K562 (cell line): Measurements from ENCODE around the gene NTSR1. TPM values are rescaled to one million over a fixed set of nuclear protein-coding genes. Genes with fewer than 3 reads are reported as not detected.

Experiments used
- ATAC-seq: fragments of 200-7000 bp; cut with Tn5 transposase; 3 replicates; pipeline ENCODE4 v1.9.1; 2020; ENCODE audit warnings: moderate library complexity
- BruUV-seq: library from RNA; stranded (reverse); fragments of 400-500 nt; replicated peaks from 2 replicates; lab custom pipeline; 2021; lab: Mats Ljungman, UMichigan
- CTCF ChIA-PET: fragments of 300-600 bp; formaldehyde crosslinking; extraction: SDS; loops from one replicate; lab custom pipeline; 2021; ENCODE audit warnings: low intra/inter-chr PET ratio; lab: Yijun Ruan, JAX
- POLR2A ChIA-PET: fragments of 300-600, 350-650 bp; sonication (Branson Sonifier 250); formaldehyde crosslinking; extraction: SDS; loops from one replicate; lab custom pipeline; 2021; ENCODE audit warnings: antibody characterized with exemption, inconsistent platforms; lab: Yijun Ruan, JAX
- DNase-seq, 4 experiments: peaks; one replicate each; pipeline versions ENCODE4 v3.0.0 to v3.0.0-alpha.2; 2011 to 2018; ENCODE audit warnings: low spot score in 3 of 4, mixed read lengths in 3 of 4; ENCODE audit errors: extremely low read depth in 1 of 4
- FAIRE-seq: peaks from 2 replicates; lab custom pipeline; 2011; peaks lifted over from hg19 to GRCh38; lab: Jason Lieb, UNC
- H2AFZ ChIP-seq: 2 replicates; pipeline ENCODE4 v1.6.0; 2011; ENCODE audit warnings: low read depth, low read length, control low read depth, inconsistent platforms
- H3K27ac ChIP-seq: fragments of 200-600 bp; 3 replicates; pipeline ENCODE4 v1.8.0; 2011; ENCODE audit warnings: low read depth, mild to moderate bottlenecking, control low read depth, inconsistent platforms, low read length, moderate library complexity, mixed read lengths; ENCODE audit errors: extremely low read depth
- H3K27me3 ChIP-seq, 2 experiments: fragments of 300-600 bp in 1 of 2; 2 replicates in 1 of 2; 3 replicates in 1 of 2; pipeline versions ENCODE4 v1.6.0 to v1.8.0; 2011; ENCODE audit warnings: inconsistent platforms in 2 of 2, low read length in 2 of 2, mild to moderate bottlenecking in 1 of 2, mixed read lengths in 1 of 2, moderate library complexity in 1 of 2; ENCODE audit not compliant: control insufficient read depth in 2 of 2, insufficient read depth in 2 of 2
- H3K36me3 ChIP-seq: fragments of 300-600 bp; 3 replicates; pipeline ENCODE4 v1.8.0; 2011; ENCODE audit warnings: mild to moderate bottlenecking, low read length, inconsistent platforms; ENCODE audit not compliant: control insufficient read depth, insufficient read depth
- H3K4me1 ChIP-seq, 2 experiments: fragments of 200-600 bp in 1 of 2; replicated peaks in 1 of 2; 2 replicates in 1 of 2; 3 replicates in 1 of 2; pipeline versions ENCODE4 v1.5.1 to v1.8.0; 2011; ENCODE audit warnings: inconsistent platforms in 2 of 2, low read length in 2 of 2, mild to moderate bottlenecking in 1 of 2, mixed read lengths in 1 of 2, moderate library complexity in 1 of 2; ENCODE audit not compliant: control insufficient read depth in 2 of 2, insufficient read depth in 2 of 2
- H3K4me2 ChIP-seq: 2 replicates; pipeline ENCODE4 v1.6.1; 2011; ENCODE audit warnings: low read length, control low read depth, inconsistent platforms, mixed read lengths; ENCODE audit not compliant: insufficient read depth
- H3K4me3 ChIP-seq: fragments of 200-600 bp; sonication (generic), shearing (Covaris generic); 2 replicates; pipeline ENCODE4 v1.5.1; 2016; ENCODE audit warnings: control low read depth, inconsistent platforms
- H3K79me2 ChIP-seq: fragments of 200-600 bp; 3 replicates; pipeline ENCODE4 v1.8.0; 2011; ENCODE audit warnings: low read length, inconsistent platforms; ENCODE audit not compliant: control insufficient read depth, insufficient read depth
- H3K9ac ChIP-seq, 2 experiments: 2 replicates each; pipeline versions ENCODE4 v1.6.0 to v1.6.1; 2011; ENCODE audit warnings: low read depth in 2 of 2, low read length in 2 of 2, control low read depth in 1 of 2, inconsistent platforms in 1 of 2, mild to moderate bottlenecking in 1 of 2, mixed read lengths in 1 of 2; ENCODE audit not compliant: insufficient read depth in 1 of 2
- H3K9me1 ChIP-seq: one replicate; pipeline ENCODE4 v1.6.0; 2011; ENCODE audit warnings: inconsistent platforms, mild to moderate bottlenecking, low read length, moderate library complexity; ENCODE audit not compliant: control insufficient read depth, insufficient read depth
- H3K9me3 ChIP-seq: replicated peaks from 2 replicates; pipeline ENCODE4 v1.5.1; 2011; ENCODE audit warnings: low read depth, low read length, inconsistent platforms; ENCODE audit not compliant: control insufficient read depth, insufficient read depth
- H4K20me1 ChIP-seq: replicated peaks from 2 replicates; pipeline ENCODE4 v1.6.1; 2011; ENCODE audit warnings: low read length, inconsistent platforms, mixed read lengths; ENCODE audit not compliant: control insufficient read depth, insufficient read depth
- CBFA2T3 ChIP-seq: fragments of 450-650 bp; IDR thresholded peaks from 2 replicates; pipeline ENCODE4 v1.6.1; 2017
- CTBP1 ChIP-seq: fragments of 450-650 bp; IDR thresholded peaks from 2 replicates; pipeline ENCODE4 v1.6.1; 2016; ENCODE audit warnings: borderline replicate concordance
- NFIC ChIP-seq: fragments of 450-650 bp; IDR thresholded peaks from 2 replicates; pipeline ENCODE4 v1.6.1; 2017; ENCODE audit warnings: mild to moderate bottlenecking, inconsistent platforms
- RCOR1 ChIP-seq, 2 experiments: IDR thresholded peaks; 2 replicates each; pipeline ENCODE4 v1.6.1; 2012; ENCODE audit warnings: low read depth in 2 of 2, low read length in 2 of 2, borderline replicate concordance in 1 of 2, improper control_type of control experiment in 1 of 2
- TCF3 ChIP-seq: sonication (generic); formaldehyde crosslinking; IDR thresholded peaks from 2 replicates; pipeline ENCODE4 v1.4.0; 2020; ENCODE audit warnings: mild to moderate bottlenecking, missing genetic modification reagents
- ZNF24 ChIP-seq: fragments of 450-650 bp; IDR thresholded peaks from 2 replicates; pipeline ENCODE4 v1.6.1; 2016
- WGBS: fragments of 100-300 bp; shearing (Covaris generic); methylation state at CpG from one replicate; pipeline ENCODE4 v1.1.6; 2016; ENCODE audit warnings: low coverage, mixed read lengths; ENCODE audit not compliant: insufficient coverage; ENCODE audit errors: missing lambda C conversion rate; 5-methylcytosine and 5-hydroxymethylcytosine counted together
- in situ Hi-C: fragments of 300-500 bp; cut with MboI; formaldehyde crosslinking; loops from 4 replicates; pipeline ENCODE4 v1.15.0; 2018; ENCODE audit warnings: inconsistent platforms, mixed read lengths
- intact Hi-C: fragments of 100-400 bp; cut with micrococcal nuclease; formaldehyde crosslinking; loops from 2 replicates; pipeline ENCODE4 v1.14.2; 2022
- polyA plus RNA-seq, 8 experiments: library from polyadenylated mRNA; depleted of rRNA in 4 of 8; stranded (reverse) in 5 of 8; unstranded in 3 of 8; fragments of >200 nt; fragmentation: Nextera tagmentation in 2 of 8; fragmentation: Illumina TruSeq in 1 of 8; extraction: Ambion mirVana in 2 of 8; extraction: Trizol in 1 of 8; gene quantifications; 2 replicates each; pipeline versions ENCODE4 v1.2.1 to v1.2.3, GENCODE V29; 2011 to 2014; ENCODE audit warnings: inconsistent platforms in 1 of 8, missing spikeins in 1 of 8
- total RNA-seq, 7 experiments: library from RNA; depleted of rRNA in 6 of 7; stranded (reverse); fragments of >200 nt in 6 of 7; fragmentation: Illumina TruSeq in 2 of 7; extraction: Trizol in 2 of 7; gene quantifications; 2 replicates each; pipeline versions ENCODE4 v1.2.1 to v1.2.3, GENCODE V29; 2011 to 2021; ENCODE audit warnings: low replicate concordance in 1 of 7

The NTSR1 gene
- total and polyA plus RNA-seq, 9 of the 15 experiments (the other 6 are each of a cell fraction or from before 2014, with no cell fraction given): 0.04 to 0.40 (median 0.13) TPM; not detected in 3

GRCh38 chr20:62704341-62704948 lies 4.2 kb upstream of the NTSR1 start:
- no TSS peak for BruUV-seq
- CTCF ChIA-PET: interaction anchor here (1.2 kb wide), 1 partner anchor 103 kb away, joined by 3 read pairs; no protein-coding TSS in a partner anchor
- Histone ChIP-seq H3K4me3 (no peak overlapping the region), H3K79me2 (no peaks in the 10 kb centered on the region), H3K4me2 (no peak overlapping the region), H2AFZ (no peak overlapping the region), H3K4me1 (peaks cover 0 to 35% of the 10 kb centered on the region in 2 experiments; a peak in 4 of 5 replicates), H4K20me1 (peaks cover 11% of the 10 kb centered on the region; the same call in 1 of the 2 replicates), H3K9ac (peak overlapping the region in 1 of 2 experiments; percentile 52; a peak in 1 of 4 replicates), H3K36me3 (no peaks in the 10 kb centered on the region), H3K27me3 (peaks cover 49 to 95% of the 10 kb centered on the region in 2 experiments), H3K9me3 (no peaks in the 10 kb centered on the region), H3K27ac (no peak overlapping the region), H3K9me1 (no peaks in the 10 kb centered on the region)
- POLR2A ChIA-PET: interaction anchor here (1.0 to 1.1 kb wide), 2 partner anchors 8 to 30 kb away, joined by 3 to 4 read pairs; no protein-coding TSS in a partner anchor
- ATAC-seq (no peak; the same call in 2 of the 3 replicates), FAIRE-seq (no peak), DNase-seq (peak in 3 of 4 experiments; percentile 31 to 41 (median 34))
- in situ Hi-C loops: no loop called here
- intact Hi-C loops: no loop called here
- 2% methylated on average over 21 of the region's 21 CpGs for WGBS
- TF ChIP-seq TCF3 (CRISPR knock-in tag) (peak; percentile 45), NFIC (peak; percentile 83), CTBP1 (peak; percentile 44; the same call in 1 of the 2 replicates), RCOR1 (IDR thresholded peaks at IDR 0.05; ENCODE audit: borderline replicate concordance in 1 of 2, low read depth in 2 of 2, low read length in 2 of 2) (no peak), CBFA2T3 (0 out of 2 replicates have a peak, but pooled peaks have one; percentile 14), ZNF24 (no peak)
